Epithelial cell of esophagus (primary cell): Measurements from ENCODE around the gene OR2S2.
A peak's percentile ranks its signal among the peaks of the same experiment; 100 is the strongest.

Source experiments
- DNase-seq: peaks from one replicate; pipeline ENCODE4 v3.0.0; 2010; ENCODE audit warnings: low read depth
- H3K4me3 ChIP-seq: 2 replicates; pipeline ENCODE4 v1.5.1; 2011; ENCODE audit warnings: mild to moderate bottlenecking, low read length, control low read depth
- TF ChIP-seq, protein P1 (sequence below): IDR thresholded peaks from 2 replicates; pipeline ENCODE4 v1.5.1; 2011; ENCODE audit warnings: low read depth, mild to moderate bottlenecking, low read length, control low read depth, inconsistent platforms; ENCODE audit not compliant: insufficient read depth; ENCODE audit errors: missing control alignments

Gene OR2S2

DNA sequence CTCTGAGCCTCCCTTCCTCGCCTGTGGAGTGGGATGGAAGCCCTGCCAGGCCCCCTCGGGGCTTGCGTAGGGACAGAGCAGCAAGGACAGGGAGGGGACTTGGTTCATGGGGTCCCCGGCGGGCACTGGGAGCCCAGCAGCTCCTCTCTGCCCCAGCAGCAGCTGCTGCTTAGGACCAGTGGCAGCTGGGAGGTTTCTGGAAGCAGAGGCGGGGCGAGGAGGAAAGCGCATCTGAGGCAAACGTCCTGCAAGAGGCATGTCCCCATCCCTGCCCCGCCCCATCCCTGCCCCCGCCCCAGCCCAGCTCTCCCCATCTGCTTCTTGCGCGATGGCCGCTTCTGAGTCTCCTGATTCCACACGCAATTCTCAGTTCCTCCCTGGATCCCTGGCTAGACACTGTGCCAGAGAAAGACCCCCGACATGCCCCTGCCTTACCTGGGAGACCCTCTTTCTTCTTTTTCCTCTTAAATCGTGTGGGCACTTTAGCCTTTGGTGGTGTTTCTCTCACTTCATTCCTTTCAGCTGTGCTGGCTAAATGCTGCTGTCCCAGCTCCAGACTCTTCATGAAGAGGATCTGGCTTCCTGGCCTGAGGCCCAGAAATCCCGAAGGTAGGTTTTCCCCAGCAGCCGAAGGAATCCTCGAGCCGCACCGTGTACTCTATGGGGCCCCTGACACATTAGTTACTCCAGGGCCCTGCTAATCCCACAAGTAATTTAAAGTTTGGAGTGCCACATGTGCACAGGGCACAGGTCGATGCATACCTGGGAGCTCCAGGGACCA, 4.4 kb upstream of the OR2S2 start:
- H3K4me3 ChIP-seq = no peak overlapping the region
- TF ChIP-seq, protein P1, sequence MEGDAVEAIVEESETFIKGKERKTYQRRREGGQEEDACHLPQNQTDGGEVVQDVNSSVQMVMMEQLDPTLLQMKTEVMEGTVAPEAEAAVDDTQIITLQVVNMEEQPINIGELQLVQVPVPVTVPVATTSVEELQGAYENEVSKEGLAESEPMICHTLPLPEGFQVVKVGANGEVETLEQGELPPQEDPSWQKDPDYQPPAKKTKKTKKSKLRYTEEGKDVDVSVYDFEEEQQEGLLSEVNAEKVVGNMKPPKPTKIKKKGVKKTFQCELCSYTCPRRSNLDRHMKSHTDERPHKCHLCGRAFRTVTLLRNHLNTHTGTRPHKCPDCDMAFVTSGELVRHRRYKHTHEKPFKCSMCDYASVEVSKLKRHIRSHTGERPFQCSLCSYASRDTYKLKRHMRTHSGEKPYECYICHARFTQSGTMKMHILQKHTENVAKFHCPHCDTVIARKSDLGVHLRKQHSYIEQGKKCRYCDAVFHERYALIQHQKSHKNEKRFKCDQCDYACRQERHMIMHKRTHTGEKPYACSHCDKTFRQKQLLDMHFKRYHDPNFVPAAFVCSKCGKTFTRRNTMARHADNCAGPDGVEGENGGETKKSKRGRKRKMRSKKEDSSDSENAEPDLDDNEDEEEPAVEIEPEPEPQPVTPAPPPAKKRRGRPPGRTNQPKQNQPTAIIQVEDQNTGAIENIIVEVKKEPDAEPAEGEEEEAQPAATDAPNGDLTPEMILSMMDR = no peak
- peak; percentile 34 for DNase-seq

DNA sequence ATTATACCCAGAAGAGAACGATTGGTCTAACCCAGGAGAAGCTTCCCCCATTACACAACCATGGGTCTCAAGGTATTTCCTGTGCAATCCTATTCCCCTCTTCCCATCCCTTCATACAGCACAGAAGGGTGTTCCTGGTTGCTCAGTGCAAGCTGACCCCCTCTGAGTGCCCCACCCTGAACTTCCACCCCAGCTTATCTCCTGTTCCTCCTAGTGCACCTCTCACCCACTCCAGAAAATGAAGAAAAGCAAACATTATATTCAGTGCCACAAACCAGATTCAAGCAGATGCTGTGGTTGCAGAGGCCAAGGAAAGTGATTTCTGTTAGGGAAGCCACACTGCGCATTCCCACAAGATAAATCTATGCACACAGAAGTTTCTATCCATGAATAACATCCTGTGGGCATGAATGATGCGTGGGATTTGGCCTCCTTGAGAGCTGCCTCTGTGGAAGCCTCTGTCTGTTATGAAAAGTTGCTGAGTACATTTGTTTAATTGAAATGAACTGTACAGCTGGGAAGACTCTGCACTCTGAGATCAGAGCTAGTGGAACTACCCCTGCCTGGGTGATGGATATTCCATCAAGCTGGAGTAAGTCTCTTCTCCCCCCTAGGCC, 2.2 kb upstream of the OR2S2 start:
- no peak overlapping the region for H3K4me3 ChIP-seq
- DNase-seq = no peak
- TF ChIP-seq, protein P1 = no peak

DNA sequence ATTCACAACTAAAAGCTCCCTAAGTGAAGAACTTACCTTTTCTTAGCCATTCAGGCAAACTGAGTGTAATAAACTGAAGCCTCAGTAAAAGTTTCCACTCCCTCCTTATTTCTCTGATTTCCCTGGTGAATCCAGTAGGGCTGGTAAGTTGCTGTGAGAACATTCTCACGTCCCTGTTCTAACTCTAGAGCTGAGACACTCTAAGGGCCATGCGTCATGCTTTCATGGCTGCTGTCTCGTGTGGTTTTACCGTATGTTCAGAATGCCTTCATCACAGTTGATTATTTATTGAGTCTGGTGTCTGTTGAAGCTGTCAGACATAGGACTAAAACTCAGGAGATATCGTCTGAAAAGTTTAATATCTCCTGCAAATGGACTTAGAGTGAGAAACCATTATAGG, 1.3 kb downstream of the OR2S2 start:
- no peak for DNase-seq
- TF ChIP-seq, protein P1 = no peak
- H3K4me3 ChIP-seq = no peak overlapping the region

DNA sequence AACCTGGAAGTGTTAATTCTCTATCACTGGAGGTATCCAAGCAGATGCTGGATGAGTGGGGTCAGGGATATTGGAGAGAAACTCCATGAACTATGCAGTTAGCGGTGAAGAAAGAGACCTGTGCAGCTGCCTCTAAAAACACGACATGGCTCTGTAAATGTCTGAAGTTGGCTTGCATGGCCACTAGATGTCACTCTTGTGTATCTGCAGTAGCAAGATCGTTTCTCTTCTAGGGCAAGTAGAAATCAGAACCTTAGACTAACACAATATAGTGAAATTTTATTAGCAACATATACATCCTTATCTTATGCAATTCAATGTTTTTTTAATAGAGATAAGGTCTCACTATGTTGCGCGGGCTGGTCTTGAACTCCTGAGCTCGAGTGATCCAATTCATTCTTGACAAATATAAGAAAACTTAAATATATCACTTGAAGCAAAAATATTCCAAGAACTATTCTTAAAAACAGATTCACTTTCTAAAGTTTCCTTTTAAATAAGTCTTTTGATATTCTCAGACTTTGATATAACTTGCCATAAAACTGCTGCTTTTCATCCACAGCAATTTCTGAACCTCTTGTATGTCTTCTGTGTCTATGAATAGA, 2.9 kb downstream of the OR2S2 start:
- peak; percentile 81 for DNase-seq
- TF ChIP-seq, protein P1 = peak; percentile 93

DNA sequence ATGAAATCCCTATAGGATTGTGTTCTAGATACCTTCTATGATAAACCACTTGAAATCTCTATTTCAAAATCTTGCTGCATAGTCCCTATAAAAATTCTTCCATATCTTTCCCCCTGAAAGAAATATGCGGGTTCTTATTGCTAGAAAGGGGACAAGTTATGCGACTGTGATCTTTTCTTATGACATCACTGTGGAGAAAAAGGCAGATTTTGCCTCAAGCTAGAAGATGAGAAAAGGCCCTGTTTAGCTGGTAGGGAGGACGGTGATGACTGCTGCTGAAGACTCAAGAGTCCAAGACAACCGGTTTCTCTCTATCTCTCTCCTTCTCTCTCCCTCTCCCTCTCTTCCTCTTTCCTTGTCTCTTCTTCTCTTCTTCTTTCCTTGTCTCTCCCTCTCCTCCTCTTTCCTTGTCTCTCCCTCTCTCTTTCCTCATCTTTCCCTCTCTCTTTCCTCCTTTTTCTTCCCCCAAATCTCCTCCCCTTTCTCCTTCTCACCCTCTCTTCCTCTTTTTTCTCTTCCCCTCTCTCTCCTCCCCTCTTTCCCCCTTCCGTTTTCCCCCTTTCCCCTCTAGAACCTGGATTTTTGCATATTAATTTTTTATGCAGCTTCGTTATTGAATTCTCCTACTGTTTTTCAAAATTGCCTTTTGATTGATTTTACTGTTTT, 5.3 kb downstream of the OR2S2 start:
- no peak overlapping the region for H3K4me3 ChIP-seq
- DNase-seq = no peak
- TF ChIP-seq, protein P1 = no peak

More for the DNA sequence above, 2.9 kb downstream of the OR2S2 start:
- H3K4me3 ChIP-seq = no peak overlapping the region

DNA sequence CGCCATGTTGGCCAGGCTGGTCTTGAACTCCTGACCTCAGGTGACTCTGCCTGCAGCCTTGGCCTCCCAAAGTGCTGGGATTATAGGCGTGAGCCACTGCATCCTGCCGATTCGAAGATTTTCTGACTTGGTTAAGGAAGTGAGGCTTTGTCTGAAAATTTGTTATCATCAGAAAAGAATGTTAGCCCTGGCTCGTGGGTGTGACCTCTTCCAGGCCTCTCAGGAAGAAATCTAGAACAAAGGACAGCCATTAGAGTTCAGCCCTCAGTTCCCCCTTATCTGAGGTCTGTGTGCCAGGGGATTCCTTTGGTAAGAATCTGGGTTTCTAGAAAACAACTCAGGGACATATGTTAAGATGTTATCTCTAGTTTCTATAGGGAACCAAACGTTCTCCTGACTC, 6.2 kb downstream of the OR2S2 start:
- peak; percentile 46 for DNase-seq
- no peak overlapping the region for H3K4me3 ChIP-seq
- TF ChIP-seq, protein P1 = no peak
